SH-SY5Y (cell line): ENCODE results near the gene ZNRF1.

Source experiments
- GATA2 ChIP-seq: IDR thresholded peaks from 2 replicates; pipeline ENCODE4 v1.6.1; 2011; ENCODE audit warnings: mild to moderate bottlenecking, low read depth, low read length
- GATA3 ChIP-seq: IDR thresholded peaks from 2 replicates; pipeline ENCODE4 v1.6.1; 2011; ENCODE audit warnings: low read depth, mild to moderate bottlenecking, low read length, moderate library complexity

DNA sequence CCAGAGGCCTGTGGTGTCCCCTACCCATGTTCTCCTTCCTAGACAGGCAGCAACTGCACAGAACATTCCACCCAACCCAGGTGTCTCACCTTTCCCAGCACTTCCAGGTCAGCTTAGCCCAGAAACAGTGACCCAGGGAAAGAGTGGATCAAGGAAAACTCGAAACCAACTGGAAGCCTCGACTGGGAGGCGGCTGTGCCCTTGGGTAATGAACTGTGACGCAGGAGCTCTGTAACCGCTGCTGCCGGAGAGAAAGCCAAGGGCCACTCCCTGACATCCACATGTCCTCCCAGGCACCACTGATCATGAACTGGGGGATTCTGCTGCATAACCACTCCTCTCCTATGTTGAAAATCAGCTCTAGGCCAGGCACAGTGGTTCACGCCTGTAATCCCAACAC lies 48.3 kb upstream of the ZNRF1 start:
- TF ChIP-seq GATA3 (no peak), GATA2 (no peak)
